GM15510 (cell line): ENCODE measurements around the gene LUZP2.

Experiments used
- POLR2A ChIP-seq: IDR thresholded peaks from 3 replicates; pipeline ENCODE4 v1.6.1; 2011; ENCODE audit warnings: borderline replicate concordance; ENCODE audit not compliant: insufficient read length; ENCODE audit errors: extremely low read depth

The LUZP2 gene

DNA sequence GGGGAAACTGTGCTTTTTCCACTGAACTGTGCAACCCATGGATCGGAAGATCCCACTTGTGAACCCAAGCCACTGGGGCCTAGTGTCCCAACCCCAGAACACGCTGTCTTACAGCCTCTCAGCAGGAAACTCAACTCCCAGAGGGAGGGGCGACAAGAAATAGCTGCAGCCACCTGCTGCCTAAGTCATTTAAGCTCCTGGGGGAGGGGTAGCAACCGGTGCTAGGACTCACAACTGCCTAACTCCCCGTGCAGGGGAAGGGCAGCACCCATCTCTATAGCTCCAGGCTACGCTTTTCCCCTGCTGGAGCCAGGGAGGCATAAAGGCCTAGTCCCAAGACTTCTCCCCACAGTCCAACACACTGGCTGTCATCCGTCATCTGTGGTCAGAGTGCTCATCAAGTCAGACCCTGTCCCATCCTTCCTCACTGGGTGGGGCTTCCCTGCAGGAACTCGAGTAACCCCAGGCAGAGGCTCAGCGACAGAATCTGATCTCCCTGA lies 363.0 kb downstream of the LUZP2 start:
- no peak for TF ChIP-seq POLR2A

DNA sequence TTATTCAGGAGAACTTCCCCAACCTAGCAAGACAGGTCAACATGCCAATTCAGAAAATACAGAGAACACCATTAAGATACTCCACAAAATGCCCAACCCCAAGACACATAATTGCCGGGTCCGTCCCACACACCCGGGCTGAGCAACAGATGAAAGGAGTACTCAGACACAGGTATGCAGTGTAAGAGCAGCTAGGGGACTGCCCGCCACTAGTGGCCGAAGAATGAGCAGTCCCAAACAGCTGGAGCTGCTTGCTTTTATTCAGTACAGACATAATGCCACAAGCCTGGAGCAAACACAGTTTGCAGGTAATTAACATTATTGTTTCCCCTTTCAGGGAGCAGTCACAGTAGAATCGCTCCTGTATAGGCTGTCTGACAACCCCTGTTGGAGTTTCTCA lies 364.6 kb downstream of the LUZP2 start:
- no peak for TF ChIP-seq POLR2A

DNA sequence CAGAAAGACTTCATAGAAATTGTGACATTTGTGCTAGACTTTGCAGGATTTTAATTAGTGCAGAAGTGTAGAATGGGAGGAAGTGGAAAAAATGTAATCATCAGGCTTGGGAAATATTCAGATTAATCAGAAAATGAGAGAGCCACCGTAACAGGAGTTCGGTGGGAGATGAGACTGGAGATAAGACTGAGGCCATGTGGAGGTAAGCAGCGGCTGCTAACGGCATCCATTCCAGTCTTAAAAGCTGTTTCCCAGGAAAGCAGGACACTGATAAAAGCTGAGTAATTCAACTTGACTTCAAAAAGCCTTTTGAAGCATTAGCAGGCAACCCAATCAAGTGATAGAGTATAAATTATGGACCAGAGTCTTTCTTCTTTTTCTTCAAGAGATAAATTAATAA lies 369.9 kb downstream of the LUZP2 start:
- no peak for TF ChIP-seq POLR2A

DNA sequence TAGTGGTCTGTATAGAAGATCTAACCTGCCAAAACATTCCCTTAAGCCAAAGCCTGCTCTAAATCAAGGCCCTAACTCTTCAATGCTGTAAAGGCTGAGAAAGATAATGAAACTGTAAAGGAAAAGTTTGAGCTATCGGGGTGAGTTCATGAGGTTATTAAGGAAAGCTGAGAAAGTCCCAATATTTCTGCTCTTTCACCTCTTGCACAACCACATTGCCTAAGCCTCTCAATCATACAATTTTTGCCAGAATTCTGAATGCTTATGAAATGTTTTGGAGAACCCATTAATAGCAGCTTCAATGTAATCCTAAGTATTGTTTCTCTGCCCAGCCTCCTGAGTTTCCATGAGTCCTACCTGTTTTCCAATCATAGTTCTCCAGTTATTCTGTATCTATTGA lies 373.2 kb downstream of the LUZP2 start:
- no peak for TF ChIP-seq POLR2A

DNA sequence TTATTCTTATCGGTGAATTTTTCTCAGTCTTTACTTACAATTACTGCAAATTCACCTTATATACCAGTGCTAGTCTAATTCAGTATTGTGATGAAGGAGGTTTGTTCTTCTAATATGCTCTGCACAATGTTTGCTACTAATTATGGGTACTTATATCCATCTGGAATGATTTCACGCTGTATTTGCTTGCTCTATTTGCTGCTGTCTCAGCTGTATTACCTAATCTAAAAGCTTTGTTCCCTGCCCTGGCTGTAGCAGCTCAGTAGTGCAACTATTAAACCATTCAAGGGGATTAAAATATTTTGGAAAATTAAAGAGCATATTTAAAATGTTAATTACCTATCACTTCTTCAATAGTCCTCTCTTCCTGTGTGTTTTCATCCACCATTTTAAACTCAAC lies 375.3 kb downstream of the LUZP2 start:
- TF ChIP-seq POLR2A: no peak

DNA sequence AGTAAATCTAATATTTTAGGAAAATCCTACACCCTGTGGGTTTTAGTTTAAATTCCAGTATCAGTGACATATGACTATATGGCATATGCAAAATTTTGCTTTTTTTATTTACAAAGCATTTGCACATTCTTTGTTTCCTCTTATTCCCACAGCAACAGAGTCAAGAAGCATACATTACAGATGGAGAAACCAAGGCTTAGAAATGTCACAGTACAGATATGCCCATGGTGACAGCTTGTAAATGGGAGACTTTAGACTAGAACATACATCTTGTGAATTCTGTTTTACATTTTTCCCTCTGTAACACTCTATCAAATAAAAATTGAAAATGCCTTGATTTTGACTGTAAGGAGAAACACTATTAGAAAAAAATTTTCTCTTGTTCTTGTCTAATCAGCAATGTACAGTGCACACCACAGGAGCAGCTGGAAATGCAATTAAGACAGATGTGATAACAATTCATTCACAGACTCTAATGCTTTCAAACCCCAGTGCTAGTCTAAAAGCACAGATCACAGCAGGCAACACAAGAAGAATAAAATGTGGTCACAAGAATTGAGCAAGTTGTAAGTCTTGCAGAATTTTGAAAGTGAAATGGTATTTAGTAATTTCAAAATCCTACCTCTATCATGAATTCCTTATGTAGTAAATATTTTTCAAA lies 375.9 kb downstream of the LUZP2 start:
- no peak for TF ChIP-seq POLR2A

DNA sequence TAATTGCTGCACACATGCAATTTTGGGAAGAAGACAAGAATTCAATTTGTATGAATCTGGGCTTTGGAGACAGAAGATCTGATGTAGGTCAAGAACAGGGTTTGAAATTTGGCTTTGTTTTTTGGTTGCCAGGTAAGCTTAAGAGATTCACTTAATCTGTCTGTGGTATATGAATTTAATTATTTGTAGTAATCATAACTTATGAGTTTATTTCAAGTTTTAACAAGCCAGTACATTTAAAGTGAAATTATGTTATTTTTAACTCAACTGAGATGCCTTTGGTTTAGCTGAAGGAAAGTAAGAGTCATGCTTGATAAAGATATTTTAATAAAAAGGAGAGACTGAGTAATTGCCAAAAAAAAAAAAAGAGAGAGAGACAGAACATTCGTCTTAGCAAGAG lies 384.1 kb downstream of the LUZP2 start:
- TF ChIP-seq POLR2A: no peak

DNA sequence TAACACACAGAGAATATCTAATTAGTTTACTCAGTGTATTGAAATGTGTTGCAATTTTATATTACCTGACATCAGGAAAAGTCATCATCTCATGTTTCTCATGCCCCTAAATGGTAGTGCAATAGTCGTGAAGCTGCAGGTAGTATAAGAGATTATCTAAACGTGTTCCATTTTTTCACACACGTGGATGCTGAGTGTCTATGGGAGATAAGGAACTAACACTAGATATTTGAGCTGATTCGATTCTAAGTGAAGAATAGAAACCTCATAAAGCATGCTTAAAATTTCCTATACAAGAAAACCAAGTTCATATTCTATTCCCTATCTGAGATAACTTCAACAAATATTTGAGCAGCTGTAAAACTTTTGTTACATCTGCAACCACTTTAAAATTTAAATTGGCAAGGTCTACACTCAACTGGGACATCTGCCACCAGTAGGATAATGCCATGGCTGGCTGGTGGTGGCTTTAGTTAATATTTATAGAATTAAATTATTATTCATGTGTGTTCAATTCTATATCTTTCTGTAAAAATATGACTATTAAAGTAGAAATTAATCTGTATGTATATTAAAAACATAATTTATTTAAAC lies 388.8 kb downstream of the LUZP2 start:
- TF ChIP-seq POLR2A: no peak

DNA sequence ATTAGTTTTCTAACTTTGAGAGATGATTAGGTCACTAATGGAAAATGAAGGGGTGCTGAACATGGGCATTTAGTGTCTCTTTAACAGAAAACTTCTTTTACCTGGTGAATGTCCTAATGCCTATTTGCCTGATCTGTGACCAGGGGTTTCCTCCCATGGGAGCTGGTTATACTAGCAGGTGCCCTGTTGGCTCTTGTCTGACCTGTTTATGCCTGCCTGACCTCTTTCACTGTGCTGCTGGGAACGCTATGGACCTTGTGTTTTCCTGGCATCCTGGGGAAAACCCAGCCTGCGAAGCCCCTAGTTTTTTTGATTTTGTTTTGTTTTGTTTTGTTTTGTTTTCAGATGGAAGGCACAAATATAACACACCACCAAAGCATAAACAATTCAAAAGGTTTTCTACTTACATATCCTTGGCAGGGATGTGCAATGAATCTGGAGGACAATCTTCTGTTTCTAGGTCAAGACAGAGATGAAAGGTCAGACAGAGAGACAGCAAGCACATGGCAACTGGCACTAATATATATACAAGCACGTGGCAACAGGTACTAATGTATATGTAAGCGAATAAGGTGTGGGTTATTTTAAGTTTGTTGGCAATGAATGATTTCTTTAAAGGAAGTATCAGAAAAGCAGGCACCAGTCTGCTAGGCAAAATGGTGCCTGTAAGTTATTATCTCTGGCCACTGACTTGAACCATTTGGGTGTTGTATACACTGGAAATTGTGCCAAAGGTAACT lies 390.2 kb downstream of the LUZP2 start:
- no peak for TF ChIP-seq POLR2A

DNA sequence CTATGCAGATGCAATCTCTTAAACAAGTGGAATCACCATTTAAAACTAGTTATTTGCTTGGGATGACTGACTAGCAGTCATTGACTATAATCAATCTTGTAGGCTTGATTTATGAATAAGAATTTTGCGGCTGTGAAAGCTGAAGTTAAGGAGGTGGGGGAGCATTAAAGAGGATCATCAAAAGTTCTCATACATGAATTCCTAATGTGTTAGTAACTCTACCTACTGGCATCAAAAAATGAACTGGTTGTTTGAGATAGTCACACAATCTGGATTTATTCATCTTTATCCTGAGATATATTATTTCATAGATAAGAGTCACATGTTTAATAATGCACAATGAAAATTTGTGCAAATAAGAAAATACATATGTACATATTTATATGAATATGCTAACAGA lies 393.6 kb downstream of the LUZP2 start:
- TF ChIP-seq POLR2A: no peak

DNA sequence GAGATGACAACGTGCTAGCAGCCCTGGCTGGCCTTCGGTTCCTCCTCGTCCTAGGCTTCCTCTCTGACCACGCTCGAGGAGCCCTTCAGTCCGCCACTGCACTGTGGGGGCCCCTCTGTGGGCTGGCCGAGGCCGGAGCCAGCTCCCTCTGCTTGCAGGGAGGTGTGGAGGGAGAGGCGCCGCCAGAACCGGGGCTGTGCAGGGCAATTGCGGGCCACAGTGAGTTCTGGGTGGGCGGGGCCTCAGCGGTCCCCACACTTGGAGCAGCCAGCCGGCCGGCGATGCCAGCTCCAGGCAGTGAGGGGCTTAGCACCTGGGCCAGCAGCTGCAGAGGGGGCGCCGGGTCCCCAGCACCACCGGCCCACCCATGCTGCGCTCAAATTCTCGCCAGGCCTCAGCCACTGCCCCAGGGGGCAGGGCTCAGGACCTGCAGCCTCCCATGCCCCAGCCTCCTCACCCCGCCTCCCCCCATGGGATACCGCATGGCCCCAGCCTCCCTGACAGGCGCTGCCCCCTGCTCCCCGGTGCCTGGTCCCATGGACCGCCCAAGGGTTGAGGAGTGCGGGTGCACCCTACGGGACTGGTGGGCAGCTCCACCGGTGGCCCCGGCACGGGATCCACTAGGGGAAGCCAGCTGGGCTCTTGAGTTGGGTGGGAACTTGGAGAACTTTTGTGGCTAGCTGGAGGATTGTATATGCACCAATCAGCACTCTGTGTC lies 399.4 kb downstream of the LUZP2 start:
- TF ChIP-seq POLR2A: no peak

DNA sequence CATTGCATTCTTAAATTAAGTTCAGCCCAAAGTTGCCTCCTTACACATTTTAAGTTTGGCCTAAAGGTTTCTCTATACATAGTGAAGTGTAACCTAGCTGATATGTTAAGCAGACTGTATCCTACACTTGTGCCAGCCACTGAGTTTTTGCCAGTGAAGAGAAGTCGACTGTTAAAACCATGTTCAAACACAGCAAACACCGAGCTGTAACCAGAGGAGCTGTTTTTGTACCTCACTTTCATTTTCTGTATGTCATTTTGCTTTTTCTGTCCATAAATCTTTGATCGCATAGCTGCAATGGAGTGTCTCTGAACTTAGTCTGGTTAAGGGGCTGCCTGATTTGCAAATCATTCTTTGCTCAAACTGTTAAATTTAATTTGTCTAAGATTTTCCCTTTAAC lies 403.7 kb downstream of the LUZP2 start:
- no peak for TF ChIP-seq POLR2A

DNA sequence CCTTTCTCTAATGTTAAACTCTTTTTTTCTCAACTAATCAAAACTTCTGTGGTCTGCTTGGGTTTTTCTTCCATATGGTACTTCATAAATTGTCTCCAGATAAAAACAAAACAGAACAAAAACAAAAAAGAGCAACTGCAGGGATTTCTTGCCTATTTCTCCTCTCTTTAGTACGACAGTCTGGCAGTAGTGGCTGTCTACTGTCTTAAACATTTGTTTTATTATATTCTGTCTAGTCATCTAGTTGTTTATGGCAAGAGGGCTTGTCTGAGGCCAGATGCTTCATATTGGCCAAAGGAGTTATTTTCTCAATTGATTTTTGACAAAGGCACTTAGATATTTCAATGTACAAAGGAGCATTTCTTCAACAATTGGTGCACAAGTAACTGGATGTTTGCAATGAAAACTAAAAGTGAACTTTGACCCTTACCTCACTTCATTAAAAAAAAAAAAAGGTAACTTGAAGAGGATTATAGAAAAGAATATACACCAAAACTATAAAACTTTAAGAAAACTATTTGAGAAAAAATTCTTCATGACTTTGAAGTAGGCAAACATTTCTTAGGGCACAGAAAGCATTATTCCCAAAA lies 404.2 kb downstream of the LUZP2 start:
- TF ChIP-seq POLR2A: no peak

DNA sequence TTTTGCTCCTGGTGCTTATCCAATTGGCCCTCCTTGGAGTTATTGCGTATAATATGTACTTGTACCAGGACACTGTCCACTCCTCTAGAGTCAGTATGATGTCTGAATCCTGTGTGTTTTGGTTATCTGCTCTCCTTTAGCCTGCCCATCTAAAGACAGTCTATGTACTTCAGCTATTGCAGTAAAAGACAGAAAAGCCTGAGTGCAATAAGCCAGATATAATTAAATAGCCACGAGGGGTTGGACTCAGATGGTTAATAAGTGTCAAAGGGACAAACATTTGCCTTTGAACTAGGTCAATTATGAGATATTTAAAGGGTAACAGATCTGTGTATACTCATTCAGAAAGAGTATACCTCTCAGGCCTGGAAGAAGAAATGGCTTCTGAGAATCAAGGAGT lies 406.7 kb downstream of the LUZP2 start:
- no peak for TF ChIP-seq POLR2A

DNA sequence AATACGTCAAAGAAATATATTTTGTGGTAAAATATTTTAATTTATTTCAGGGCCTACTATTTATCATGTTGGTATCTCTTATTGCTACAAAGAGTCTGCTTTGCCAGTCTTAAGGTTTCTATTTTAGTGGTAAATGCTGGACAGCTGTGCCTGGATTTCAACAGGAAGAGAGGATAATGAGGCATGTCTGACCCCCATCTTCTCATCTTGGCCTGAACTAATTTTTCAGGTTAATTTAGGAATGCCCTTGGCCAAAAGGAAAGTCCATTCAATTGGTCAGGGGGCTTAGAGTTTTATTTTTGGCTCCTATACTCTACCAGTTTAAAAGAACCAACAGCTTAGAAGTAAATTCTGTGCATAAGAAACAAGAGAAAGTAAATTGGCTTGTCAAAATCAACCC lies 428.2 kb downstream of the LUZP2 start:
- no peak for TF ChIP-seq POLR2A
